ENCODE data around the gene RAPGEF2.

The RAPGEF2 gene

GRCh38 chr4:159201168-159201567, 98.3 kb downstream of the RAPGEF2 start:
- DNase-seq: no peak

DNA sequence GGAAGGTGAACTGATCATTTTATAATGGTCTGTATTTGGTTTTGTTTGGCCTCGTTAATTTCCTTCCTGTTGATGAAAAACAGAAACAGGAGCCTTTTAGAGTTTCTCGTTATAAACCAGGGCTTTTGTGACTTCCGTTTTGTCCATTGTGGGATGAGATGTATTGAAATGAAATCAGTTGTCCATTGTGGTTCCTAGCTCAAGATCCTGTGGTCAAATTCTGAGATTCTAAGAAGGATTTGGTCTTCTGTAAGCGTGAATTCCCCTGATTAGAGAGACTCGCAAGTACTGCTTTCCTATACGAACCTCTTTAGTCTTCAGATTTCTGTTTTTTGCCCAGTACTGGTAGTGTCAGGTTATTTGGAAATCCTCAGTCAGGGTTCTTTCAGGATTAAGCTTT, 101.7 kb downstream of the RAPGEF2 start:
- DNase-seq: no peak

- DNase-seq: no peak
Observed at GRCh38 chr4:159205466-159205865, 102.6 kb downstream of the RAPGEF2 start.

DNA sequence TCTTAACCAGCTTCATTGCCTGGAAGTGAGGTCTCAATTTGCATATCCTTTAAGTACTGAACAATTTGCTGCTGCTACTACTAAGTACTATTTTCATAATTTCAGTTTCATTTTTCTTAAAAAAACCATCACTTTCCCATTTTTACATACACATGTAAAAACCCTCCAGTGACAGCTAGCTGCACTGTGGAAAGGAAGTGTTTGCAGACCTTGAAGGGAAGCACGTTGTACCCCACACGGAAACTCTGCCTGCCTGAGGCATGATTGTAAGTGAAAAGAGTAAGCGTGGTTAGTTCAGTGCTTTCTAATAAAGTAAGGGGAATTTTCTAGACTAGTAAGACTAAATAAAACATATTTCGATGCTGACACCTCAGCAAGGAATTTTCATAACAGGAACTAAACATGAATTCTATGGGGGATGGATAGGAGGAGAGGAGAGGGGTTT, 103.6 kb downstream of the RAPGEF2 start:
- DNase-seq: peak in 1 of 6 experiments; percentile 2

DNA sequence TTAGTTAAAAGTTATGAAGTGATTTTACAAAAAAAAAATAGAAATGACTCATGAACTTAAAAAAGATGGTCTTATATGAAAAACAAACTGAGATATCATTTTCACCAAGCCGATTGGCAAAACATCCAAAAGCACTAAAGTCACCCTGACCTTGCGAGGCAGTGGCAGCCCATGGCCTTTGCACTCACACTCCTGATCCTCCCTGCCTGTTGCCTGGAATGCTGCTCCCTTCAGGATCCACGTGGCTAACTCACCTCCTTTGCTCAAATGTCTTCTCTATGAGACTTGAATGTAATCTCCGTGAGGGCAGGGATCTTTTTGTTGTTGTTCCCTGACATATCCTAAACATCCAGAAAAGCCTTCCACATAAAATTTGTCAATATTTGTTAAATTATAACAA, 106.4 kb downstream of the RAPGEF2 start:
- no peak for DNase-seq

DNA sequence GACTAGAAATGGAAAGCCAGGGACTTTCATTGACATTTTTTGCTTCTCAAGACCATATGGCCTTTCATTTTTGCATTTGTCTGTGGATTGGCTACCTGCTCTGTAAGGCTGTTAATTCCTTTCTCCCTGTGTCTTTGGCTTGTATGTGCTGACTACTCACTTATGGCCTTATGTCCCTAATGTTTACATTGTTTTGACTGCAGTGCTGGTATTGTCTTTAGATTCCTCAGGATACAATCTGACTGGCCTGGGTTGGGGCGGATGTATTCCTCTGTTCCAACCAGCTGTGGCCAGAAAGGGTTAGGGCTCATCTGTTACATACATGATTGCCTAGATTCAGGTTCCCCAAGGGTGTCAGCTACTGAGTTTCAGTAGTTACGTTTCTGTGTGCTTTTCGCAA, 108.1 kb downstream of the RAPGEF2 start:
- DNase-seq: no peak

- DNase-seq: no peak
Observed at GRCh38 chr4:159212675-159213293, 109.9 kb downstream of the RAPGEF2 start.

DNA sequence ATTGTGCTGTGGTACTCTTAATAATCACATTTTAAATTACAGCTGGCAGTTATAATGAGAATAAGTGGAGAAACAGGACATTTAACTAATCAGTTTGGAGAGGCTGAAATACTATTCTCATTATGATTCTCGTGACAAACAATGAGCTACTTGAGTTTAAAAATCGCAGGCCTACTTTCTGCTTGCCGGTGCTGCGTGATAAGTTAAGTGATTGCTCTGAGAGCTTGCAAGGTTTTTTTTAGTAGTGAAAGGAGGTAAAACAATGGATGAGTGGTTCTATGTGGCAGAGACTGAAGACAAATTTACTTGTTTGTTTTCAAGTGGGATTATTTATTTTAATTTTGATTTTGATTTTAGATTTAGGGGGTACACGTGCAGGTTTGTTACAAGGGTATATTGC, 114.0 kb downstream of the RAPGEF2 start:
- no peak for DNase-seq

GRCh38 chr4:159219862-159220261, 117.0 kb downstream of the RAPGEF2 start:
- DNase-seq: no peak

- no peak for DNase-seq
Observed at GRCh38 chr4:159220353-159220752, 117.5 kb downstream of the RAPGEF2 start.

DNA sequence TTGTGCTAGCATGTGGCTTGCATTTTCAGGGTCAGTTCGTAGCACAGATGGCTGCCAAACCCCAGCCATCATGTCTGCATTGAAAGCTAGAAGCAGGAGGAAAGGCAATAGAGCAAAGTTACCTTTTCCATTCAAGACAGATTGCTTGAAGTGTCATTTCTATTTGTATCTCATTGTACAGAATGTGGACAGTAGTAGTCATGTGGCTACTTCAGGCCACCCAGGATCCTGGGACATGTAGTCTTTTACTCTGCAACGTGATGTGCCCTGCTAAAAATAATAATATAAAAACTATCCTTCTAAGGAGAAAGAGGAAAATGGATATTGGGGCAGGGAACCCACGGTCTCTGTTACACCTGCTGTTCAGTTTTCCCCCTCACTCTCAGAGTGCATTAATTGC, 118.4 kb downstream of the RAPGEF2 start:
- DNase-seq: no peak

GRCh38 chr4:159222043-159222552, 119.2 kb downstream of the RAPGEF2 start:
- no peak for DNase-seq

DNA sequence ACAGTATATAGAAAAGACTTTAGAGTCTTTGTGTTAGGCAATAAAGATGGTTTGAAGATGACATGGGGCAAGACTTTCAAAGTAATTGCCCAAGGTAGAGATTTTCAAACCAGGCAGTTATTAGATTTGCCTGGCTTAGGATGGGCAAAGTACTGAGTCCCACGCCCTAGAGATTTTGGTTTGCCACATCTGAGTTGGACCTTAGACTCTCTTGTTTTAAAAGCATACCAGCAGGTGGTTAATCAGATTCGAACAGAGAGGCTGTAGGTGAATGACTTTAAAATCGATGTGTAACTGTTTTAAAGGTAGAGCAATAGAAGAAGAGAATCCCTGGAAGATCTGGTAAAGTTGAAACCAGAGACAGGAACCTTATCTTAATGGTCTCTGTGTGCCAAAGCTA, 121.5 kb downstream of the RAPGEF2 start:
- no peak for DNase-seq

- no peak for DNase-seq
Observed at GRCh38 chr4:159227378-159227777, 124.5 kb downstream of the RAPGEF2 start.

DNA sequence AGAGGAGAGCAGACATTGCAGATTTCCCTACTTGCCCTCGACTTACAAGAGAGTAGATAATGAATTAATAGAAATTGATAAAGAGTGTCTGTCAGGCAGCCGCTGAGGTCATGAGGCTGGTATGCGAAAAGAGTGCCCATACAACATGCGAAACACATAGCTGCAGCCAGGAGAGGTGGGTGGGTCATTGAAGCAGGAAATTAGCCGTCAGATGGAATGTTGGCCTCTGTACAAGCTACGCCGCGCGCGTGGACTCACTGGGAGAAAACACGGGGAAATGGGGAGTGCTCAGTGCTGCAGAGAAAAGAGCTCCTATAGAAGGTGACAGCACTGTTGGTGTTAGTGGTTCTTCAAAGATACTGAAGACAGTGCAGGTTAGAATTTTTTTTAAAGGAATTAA, 125.1 kb downstream of the RAPGEF2 start:
- no peak for DNase-seq

DNA sequence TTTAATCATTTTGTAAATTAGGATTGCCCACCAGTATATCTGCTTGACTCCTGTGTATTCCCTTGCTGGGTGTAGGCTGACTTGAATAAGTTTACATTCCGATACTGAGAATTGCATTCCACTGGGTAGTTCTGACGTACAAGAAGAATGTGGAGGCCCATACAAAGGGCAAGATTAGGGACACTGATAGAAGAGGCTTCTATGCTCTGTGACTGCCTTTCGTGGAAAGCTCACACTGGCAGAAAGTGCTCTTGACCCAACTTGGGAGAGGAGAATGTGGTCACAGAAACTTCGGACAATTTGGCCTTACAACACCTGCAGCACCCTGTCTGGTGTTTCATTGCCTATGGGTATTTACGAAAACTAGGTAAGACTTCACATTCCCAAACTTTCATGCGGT, 126.3 kb downstream of the RAPGEF2 start:
- DNase-seq: no peak

GRCh38 chr4:159232465-159233106, 129.7 kb downstream of the RAPGEF2 start:
- no peak for DNase-seq

DNA sequence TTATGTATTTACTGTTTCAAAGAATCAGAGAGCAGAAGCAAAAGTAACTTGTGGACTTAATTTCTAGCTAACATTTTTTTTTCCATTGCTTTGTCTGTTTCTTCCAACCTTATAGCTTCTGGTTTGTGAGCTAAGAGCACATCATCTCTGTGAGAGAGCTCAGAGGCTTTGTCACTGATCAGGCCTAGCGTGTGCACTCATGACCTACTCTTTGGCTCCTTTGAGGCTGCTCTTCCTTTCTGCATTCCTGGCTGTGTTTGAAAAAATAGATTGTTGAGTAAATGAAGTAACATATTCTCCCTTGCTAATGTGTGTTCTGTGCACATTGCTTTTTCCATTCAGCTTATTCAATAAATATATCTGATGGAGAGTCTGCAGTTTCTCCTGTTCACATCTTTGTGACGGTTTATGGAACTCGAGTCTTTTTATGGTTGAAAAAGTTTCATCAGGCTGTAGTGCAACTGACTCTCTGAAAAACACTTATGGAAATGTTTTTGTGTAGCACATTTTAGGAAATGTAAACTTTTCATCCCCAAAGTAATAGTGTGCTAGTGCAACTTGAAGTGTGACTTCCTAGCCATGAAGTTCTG, 133.0 kb downstream of the RAPGEF2 start:
- DNase-seq: no peak

GRCh38 chr4:159237975-159238374, 135.1 kb downstream of the RAPGEF2 start:
- DNase-seq: no peak

- no peak for DNase-seq
Observed at GRCh38 chr4:159238631-159239030, 135.8 kb downstream of the RAPGEF2 start.

DNA sequence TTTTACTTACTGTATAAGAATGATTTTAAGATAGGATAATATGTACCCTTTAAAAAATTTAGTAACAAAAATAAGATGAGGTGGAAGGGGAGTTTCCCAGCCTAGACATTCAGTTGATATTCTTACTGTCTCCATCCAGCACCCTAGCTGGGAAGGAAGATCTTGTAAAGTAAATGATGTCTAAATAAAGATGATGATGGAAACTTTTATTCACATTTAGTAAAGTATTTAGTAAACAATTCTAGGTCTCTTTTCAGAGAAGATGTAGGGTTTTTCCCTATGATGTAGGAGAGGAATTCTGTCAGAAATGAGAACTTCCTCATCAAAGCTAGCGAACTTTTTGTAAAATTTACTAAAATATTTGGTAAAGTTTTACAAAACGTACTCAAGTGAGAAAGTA, 136.8 kb downstream of the RAPGEF2 start:
- no peak for DNase-seq

DNA sequence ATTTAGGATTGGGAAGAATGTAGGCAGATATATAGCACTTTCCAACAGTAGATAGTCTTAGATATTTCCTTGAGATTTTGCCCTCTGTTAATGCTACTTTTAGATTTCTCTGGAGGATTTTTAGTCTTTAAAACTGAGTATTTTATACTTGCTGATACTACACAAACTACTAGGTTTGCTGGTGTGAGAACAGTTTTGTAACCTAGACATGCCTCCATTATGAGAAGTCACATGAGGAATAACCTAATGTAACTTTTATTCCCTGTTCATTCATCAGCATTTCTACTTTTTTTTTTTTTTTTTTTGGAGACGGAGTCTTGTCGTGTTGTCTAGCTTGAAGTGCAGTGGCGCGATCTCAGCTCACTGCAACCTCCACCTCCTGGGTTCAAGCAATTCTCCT, 137.2 kb downstream of the RAPGEF2 start:
- no peak for DNase-seq

- no peak for DNase-seq
Observed at GRCh38 chr4:159240687-159241086, 137.8 kb downstream of the RAPGEF2 start.

GRCh38 chr4:159242427-159242826, 139.5 kb downstream of the RAPGEF2 start:
- DNase-seq: no peak
